Measurements from ENCODE around the gene RBFOX2.
"Not testable (repeated sequence)": the region's sequence is repeated elsewhere in the genome, so short reads cannot be mapped to it uniquely, and the experiment has no call there.

The RBFOX2 gene

DNA sequence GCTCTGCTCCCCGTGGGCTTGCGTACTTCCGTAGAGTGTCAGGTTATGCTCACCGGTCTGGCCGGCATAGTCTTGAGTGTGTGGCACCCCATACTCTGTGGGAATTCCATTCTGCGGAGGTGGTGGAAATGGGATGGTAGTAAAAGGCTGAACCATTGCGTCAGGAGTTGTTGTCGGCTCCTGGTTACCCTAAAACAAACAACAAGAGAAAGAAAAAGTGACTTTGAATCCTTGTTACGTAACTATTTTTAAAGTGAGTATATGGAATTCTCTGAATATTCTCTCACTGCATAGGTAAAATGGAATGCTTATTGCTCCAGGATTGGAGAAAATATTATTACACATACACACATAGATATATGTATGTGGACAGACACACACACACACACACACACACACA is 218.8 kb downstream of the RBFOX2 start:
- H3K4me3 ChIP-seq (ENCODE audit: low read depth, low read length) = no peak overlapping the region
- no peak for TF ChIP-seq POLR2A (IDR thresholded peaks at IDR 0.05; ENCODE audit: extremely low read depth, insufficient read length)
- TF ChIP-seq, protein P1, sequence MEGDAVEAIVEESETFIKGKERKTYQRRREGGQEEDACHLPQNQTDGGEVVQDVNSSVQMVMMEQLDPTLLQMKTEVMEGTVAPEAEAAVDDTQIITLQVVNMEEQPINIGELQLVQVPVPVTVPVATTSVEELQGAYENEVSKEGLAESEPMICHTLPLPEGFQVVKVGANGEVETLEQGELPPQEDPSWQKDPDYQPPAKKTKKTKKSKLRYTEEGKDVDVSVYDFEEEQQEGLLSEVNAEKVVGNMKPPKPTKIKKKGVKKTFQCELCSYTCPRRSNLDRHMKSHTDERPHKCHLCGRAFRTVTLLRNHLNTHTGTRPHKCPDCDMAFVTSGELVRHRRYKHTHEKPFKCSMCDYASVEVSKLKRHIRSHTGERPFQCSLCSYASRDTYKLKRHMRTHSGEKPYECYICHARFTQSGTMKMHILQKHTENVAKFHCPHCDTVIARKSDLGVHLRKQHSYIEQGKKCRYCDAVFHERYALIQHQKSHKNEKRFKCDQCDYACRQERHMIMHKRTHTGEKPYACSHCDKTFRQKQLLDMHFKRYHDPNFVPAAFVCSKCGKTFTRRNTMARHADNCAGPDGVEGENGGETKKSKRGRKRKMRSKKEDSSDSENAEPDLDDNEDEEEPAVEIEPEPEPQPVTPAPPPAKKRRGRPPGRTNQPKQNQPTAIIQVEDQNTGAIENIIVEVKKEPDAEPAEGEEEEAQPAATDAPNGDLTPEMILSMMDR (IDR thresholded peaks at IDR 0.05; ENCODE audit: low read depth, low read length) = no peak
- no peak for TF ChIP-seq MYC (IDR thresholded peaks at IDR 0.05; ENCODE audit: low read depth, low read length)
- TF ChIP-seq, protein P2, sequence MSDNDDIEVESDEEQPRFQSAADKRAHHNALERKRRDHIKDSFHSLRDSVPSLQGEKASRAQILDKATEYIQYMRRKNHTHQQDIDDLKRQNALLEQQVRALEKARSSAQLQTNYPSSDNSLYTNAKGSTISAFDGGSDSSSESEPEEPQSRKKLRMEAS (IDR thresholded peaks at IDR 0.05; ENCODE audit: low read depth, low read length) = no peak
- no peak for DNase-seq (ENCODE audit: low read depth)

DNA sequence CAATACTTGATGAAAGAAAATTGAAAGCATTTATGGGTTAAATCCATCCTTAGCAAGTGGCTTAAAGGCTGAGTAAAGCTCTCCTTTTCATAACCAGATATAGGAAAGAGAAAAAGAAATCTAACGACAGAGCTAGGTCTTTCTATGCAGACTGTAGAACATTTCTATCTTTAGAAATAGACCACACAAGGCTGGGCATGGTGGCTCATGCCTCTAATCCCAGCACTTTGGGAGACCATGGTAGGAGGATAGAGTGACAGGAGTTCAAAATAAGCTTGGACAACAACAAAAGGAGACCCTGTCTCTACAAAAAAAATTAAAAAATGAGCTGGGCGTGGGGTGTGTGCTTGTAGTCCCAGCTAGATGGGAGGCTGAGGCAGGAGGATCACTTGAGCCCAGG is 220.2 kb downstream of the RBFOX2 start:
- no peak for DNase-seq (ENCODE audit: low read depth)

DNA sequence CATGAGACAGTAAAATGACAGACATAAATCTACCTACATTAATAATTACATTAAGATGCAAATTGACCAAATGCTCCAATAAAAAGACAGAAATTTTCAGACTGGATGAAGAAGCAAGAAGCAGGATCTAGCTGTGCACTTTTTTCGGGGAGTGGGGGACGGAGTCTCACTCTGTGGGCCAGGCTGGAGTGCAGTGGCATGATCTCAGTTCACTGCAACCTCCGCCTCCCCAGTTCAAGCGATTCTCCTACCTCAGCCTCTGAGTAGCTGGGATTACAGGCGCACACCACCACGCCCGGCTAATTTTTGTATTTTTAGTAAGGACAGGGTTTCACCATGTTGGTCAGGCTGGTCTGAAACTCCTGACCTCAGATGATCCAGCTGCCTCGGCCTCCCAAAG is 222.0 kb downstream of the RBFOX2 start:
- not testable (repeated sequence) for DNase-seq (ENCODE audit: low read depth); H3K4me3 ChIP-seq (ENCODE audit: low read depth, low read length)

More for the DNA sequence above, 220.2 kb downstream of the RBFOX2 start:
- H3K4me3 ChIP-seq (ENCODE audit: low read depth, low read length) = no peak overlapping the region
- TF ChIP-seq, protein P1 (IDR thresholded peaks at IDR 0.05; ENCODE audit: low read depth, low read length) = no peak
- no peak for TF ChIP-seq POLR2A (IDR thresholded peaks at IDR 0.05; ENCODE audit: extremely low read depth, insufficient read length)
- TF ChIP-seq MYC (IDR thresholded peaks at IDR 0.05; ENCODE audit: low read depth, low read length) = no peak
- TF ChIP-seq, protein P2 (IDR thresholded peaks at IDR 0.05; ENCODE audit: low read depth, low read length) = no peak

DNA sequence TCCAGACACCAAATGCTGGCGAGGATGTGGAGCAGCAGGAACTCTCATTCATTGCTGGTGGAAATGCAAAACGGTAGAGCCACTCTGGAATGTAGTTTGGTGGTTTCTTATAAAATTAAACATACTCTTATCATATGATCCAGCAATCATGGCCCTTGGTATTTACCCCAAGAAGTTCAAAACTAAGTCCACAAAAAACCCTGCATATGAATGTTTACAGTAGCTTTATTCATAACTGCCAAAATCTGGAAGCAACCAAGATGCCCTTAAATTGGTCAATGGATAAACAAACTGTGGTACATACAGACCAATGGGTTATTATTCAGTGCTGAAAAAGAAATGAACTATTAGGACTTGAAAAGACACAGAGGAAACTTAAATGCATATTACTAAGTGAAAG is 223.2 kb downstream of the RBFOX2 start:
- no peak for DNase-seq (ENCODE audit: low read depth)
- no peak overlapping the region for H3K4me3 ChIP-seq (ENCODE audit: low read depth, low read length)
- TF ChIP-seq, protein P1 (IDR thresholded peaks at IDR 0.05; ENCODE audit: low read depth, low read length) = no peak
- TF ChIP-seq POLR2A (IDR thresholded peaks at IDR 0.05; ENCODE audit: extremely low read depth, insufficient read length) = no peak
- no peak for TF ChIP-seq MYC (IDR thresholded peaks at IDR 0.05; ENCODE audit: low read depth, low read length)
- TF ChIP-seq, protein P2 (IDR thresholded peaks at IDR 0.05; ENCODE audit: low read depth, low read length) = no peak

DNA sequence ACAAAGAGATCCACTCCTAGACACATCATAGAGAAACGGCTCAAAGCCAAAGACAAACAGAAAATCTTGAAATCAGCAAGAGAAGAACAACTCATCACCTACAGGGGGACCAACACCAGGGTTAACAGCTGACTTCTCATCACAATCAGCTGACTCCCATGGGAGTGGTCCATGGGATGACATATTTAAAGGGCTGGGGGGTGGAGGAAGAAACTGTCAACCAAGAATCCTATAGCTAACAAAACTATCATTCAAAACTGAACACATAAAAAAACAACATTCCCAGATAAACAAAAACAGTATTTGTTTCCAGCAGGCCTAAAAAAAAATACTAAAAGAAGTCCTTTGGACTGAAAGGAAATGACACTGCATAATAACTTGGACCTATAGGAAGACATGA is 224.2 kb downstream of the RBFOX2 start:
- no peak for DNase-seq (ENCODE audit: low read depth)
- TF ChIP-seq POLR2A (IDR thresholded peaks at IDR 0.05; ENCODE audit: extremely low read depth, insufficient read length) = no peak
- no peak for TF ChIP-seq MYC (IDR thresholded peaks at IDR 0.05; ENCODE audit: low read depth, low read length)
- TF ChIP-seq, protein P2 (IDR thresholded peaks at IDR 0.05; ENCODE audit: low read depth, low read length) = no peak
- TF ChIP-seq, protein P1 (IDR thresholded peaks at IDR 0.05; ENCODE audit: low read depth, low read length) = no peak
- no peak overlapping the region for H3K4me3 ChIP-seq (ENCODE audit: low read depth, low read length)

DNA sequence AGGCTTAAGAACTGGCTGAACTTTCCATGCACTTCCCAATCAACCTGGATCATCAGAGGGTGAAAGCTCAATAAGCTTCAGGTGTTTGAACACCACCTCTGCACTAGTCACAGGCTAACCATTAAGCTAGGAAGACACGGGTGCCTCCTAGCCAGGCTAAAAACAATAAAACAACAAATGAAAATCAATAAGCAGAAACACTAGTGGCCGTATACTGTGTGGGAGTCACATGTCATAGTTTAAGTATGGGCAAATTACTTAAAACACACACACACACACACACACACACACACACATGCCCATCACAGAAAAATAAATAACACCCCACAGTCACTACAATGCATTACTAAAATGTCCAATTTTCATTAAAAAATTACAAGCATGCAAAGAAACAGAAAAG is 225.7 kb downstream of the RBFOX2 start:
- no peak overlapping the region for H3K4me3 ChIP-seq (ENCODE audit: low read depth, low read length)
- no peak for DNase-seq (ENCODE audit: low read depth)
- TF ChIP-seq, protein P2 (IDR thresholded peaks at IDR 0.05; ENCODE audit: low read depth, low read length) = no peak
- no peak for TF ChIP-seq POLR2A (IDR thresholded peaks at IDR 0.05; ENCODE audit: extremely low read depth, insufficient read length)
- TF ChIP-seq MYC (IDR thresholded peaks at IDR 0.05; ENCODE audit: low read depth, low read length) = no peak
- TF ChIP-seq, protein P1 (IDR thresholded peaks at IDR 0.05; ENCODE audit: low read depth, low read length) = no peak

DNA sequence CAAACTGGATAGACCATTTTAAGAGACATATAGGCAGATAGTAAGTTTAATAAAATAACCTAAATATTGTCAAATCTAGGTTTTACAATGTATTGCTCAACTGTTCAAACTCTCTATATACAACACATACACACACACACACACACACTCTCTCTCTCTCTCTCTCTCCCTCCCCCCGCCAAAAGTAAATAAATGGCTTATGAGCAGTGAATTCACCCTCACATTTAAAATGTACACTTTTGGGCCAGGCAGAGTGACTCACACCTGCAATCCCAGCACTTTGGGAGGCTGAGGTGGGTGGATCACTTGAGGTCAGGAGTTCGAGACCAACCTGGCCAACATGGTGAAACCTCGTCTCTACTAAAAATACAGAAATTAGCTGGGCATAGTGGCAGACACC is 227.3 kb downstream of the RBFOX2 start:
- not testable (repeated sequence) for H3K4me3 ChIP-seq (ENCODE audit: low read depth, low read length); DNase-seq (ENCODE audit: low read depth)
